ENCODE measurements around the gene INO80B.

Gene INO80B

DNA sequence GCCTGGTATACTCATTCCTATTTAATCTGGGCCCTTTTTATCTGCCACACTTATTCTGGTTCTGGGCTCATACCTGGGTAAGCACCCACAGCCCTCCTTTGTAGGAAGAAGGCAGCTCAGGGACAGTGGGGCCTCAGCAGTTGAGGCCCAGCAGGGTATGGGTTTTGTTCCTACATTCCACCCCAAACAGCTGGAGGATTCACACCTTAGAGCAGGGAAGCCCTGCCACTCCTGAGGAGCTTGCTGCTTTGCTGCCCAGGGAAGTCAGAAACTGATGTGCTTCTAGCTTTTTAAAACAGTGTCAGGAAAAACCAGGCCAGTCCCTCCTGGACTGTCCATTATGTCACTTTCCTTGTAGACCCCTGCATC, 45.7 kb downstream of the INO80B start:
- TF ChIP-seq, protein P1, sequence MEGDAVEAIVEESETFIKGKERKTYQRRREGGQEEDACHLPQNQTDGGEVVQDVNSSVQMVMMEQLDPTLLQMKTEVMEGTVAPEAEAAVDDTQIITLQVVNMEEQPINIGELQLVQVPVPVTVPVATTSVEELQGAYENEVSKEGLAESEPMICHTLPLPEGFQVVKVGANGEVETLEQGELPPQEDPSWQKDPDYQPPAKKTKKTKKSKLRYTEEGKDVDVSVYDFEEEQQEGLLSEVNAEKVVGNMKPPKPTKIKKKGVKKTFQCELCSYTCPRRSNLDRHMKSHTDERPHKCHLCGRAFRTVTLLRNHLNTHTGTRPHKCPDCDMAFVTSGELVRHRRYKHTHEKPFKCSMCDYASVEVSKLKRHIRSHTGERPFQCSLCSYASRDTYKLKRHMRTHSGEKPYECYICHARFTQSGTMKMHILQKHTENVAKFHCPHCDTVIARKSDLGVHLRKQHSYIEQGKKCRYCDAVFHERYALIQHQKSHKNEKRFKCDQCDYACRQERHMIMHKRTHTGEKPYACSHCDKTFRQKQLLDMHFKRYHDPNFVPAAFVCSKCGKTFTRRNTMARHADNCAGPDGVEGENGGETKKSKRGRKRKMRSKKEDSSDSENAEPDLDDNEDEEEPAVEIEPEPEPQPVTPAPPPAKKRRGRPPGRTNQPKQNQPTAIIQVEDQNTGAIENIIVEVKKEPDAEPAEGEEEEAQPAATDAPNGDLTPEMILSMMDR (conservative IDR thresholded peaks at IDR 0.05) = no peak
- no peak overlapping the region for H3K27ac ChIP-seq

DNA sequence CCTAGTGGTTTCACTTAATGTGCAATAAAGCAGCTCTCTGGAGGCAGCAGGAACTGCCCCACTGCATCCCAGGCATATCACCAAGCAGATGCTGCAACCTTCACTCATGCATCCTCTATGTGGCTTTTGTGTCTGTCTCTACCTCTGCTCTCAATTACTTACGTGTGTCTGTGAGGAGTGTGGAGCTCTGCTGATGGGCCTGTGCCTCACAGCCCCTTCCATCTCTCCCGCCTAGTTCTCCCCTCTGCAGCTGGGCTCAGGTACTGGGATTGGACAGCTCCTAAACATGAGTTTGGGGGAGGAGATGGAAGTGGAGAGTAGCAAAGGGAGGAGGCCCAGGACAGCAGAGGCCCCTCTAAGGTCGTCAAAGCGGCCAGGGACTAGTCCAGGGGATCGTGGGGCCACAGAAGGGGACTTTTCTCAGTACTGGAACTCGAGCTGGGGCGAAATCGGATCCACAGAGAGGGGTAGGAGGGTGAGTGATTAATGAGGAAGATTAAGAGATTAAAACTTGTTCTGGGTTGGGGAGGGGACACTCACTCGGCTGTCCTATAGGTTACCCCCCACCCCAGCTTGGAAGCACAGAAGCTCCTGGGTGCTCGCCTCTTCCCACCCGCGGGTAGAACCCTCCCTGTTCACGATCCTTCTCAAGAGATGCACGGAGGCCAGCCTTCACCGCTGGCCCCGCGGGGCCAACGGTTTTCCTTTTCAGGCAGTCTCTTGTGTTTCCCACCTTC, 46.6 kb downstream of the INO80B start:
- TF ChIP-seq, protein P1 (conservative IDR thresholded peaks at IDR 0.05) = no peak
- H3K27ac ChIP-seq = no peak overlapping the region

DNA sequence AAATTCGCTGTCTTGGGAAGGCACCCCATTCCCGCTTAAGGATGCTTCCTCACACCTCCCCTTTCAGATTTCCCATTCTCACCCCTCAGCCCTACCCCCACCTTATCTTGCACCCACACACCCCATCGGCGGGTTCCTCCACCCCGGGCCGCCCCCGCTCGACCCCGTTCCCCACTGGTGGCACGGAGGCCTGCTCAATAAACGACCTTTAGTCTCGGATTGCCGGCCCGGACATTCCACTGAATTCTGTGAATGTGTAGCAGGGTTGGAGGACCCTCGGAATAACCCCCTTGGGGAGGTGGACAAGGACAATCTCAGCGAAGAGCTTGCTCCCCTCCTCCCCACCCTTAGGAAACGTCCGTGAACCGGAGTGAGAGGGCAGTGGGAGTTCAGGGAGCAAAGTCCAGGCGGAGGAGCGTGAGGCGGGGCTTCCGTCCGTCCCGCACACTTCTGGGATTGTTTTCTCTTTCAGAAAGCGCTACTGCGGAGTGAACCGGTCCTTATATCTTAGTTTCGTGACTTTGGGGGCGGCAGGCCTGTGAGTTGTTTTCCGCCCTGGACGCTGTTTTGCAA, 47.3 kb downstream of the INO80B start:
- H3K27ac ChIP-seq = no peak overlapping the region
- TF ChIP-seq, protein P1 (conservative IDR thresholded peaks at IDR 0.05) = no peak

DNA sequence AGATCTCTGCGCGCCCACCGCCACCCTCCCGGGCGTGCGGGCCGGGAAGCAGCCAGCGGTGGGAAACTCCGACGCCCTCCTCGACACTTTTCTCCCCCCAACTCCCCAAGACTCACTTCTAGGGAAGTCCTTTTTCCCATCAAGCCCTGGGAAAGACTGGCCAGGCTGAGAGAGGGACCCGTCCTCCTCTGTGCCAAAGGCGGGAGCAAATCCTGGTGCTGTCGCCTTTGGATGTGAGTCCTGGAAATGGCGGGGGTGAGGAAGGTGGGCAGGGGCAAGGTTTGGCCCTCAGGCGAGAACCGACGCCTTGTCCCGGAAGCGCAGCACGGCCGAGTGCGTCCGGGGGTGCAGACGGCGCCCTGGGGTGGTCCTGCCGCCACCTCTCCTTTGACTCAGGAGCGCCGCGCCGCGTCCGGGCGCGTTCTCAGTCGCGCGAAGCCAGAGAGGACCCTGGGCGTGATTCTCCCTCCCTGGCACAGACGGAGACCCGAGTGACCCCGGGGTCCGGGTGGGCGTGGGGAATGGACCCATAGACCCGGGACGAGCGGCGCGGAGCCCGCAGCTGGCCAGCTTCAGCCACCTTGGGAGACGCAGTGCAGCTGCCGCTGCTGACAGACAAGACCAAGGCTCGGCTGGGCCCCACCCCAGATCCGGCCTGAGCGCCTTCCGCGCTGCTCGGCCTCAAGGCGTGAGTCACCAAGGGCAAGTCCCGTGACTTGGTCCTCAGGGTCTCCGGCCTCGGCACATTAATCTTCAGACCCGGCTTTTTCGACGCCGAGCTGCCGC, 48.0 kb downstream of the INO80B start:
- H3K27ac ChIP-seq = no peak overlapping the region
- TF ChIP-seq, protein P1 (conservative IDR thresholded peaks at IDR 0.05) = no peak

DNA sequence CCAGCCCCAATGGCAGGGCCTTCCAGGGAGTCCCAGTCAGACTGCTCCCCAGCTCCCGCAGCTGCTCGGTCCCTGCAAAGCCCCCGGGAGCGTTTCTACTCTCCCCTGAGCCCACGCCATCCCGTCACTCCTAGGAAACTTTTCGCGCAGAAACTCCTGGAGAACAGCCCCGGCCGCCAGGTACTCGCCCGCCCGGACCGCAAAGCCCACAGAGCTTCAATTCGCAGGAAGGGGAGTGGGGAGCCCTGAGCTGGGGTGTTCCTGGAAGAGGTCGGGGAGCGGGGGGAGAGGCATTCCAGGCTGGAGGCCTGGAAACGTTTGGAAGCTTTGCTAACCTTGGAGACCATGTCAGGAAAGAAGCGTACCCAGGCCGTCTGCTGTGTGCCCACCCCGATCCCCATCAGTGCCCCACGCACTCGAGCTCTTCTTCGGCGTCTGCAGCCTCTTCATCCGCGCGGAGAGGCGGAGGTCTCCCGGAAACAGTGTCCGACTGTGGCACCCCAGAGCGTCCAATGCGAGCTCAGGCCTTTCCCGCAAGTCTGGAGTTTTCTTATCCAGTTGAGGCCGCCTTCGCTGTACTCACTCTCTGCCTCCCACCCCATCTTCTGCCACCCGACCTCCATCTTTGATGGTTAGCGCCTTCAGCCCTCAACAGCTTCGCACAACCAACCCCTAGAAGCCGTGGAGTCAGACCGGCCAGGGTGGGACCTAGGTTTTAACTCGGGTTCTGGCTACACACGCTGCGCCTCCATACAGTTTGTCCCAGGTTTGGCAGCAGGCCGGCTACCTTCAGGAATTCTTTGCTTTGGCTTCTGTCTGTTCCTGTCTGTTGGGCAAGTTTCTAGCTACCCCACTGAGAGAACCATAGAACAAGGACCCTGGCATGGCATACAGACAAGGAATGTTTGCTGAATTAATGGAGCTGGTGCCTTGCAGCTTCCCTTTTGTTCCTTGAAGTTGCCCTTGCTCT, 48.9 kb downstream of the INO80B start:
- TF ChIP-seq, protein P1 (conservative IDR thresholded peaks at IDR 0.05) = no peak
- H3K27ac ChIP-seq = no peak overlapping the region

DNA sequence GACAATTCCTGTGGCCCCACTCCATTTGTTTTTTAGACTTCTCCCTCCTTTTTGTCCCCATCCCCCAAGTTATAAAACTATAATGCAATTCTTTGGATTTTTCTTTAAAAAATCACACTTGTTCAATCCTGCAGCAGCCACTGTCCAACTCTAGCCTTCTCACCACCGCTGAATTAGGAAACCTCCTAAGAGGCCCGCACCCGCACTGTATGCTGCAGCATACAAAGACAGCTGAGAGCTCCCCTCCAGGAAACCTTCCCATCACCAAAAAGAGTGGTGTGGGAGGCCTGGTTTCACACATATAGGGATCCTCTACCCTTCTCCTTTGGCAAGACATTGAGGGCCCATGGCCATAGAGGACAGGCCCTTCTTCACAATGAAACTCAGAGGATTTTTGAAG, 49.7 kb downstream of the INO80B start:
- no peak overlapping the region for H3K27ac ChIP-seq
- TF ChIP-seq, protein P1 (conservative IDR thresholded peaks at IDR 0.05) = no peak
